Osteocyte (in vitro differentiated cells): ENCODE results near the gene SKP2. TPM values are rescaled to one million over a fixed set of nuclear protein-coding genes. Genes with fewer than 3 reads are reported as not detected.

Experiments
- DNase-seq: peaks from one replicate; pipeline ENCODE4 v3.0.0; 2021; ENCODE audit warnings: mixed read lengths; ENCODE audit not compliant: unreplicated experiment; ENCODE audit errors: extremely low spot score
- H3K27ac Mint-ChIP-seq: one replicate; pipeline ENCODE4 v1.8.0; 2021; ENCODE audit warnings: mild to moderate bottlenecking, mixed read lengths; ENCODE audit not compliant: unreplicated experiment
- H3K27me3 Mint-ChIP-seq: one replicate; pipeline ENCODE4 v1.8.0; 2021; ENCODE audit warnings: mixed read lengths; ENCODE audit not compliant: unreplicated experiment
- H3K36me3 Mint-ChIP-seq: one replicate; pipeline ENCODE4 v1.8.0; 2021; ENCODE audit warnings: mixed read lengths; ENCODE audit not compliant: unreplicated experiment
- H3K4me1 Mint-ChIP-seq: one replicate; pipeline ENCODE4 v1.8.0; 2021; ENCODE audit warnings: mixed read lengths; ENCODE audit not compliant: unreplicated experiment
- H3K4me3 Mint-ChIP-seq: one replicate; pipeline ENCODE4 v1.8.0; 2021; ENCODE audit warnings: mild to moderate bottlenecking, moderate library complexity, mixed read lengths; ENCODE audit not compliant: unreplicated experiment
- H3K9me3 Mint-ChIP-seq: one replicate; pipeline ENCODE4 v1.8.0; 2021; ENCODE audit warnings: mixed read lengths; ENCODE audit not compliant: unreplicated experiment
- total RNA-seq: library from RNA; stranded (reverse); gene quantifications from 2 replicates; pipeline ENCODE4 v1.2.1, GENCODE V29; 2021
- TF ChIP-seq, protein P1 (sequence below): fragments of 200-600 bp; sonication (generic); IDR thresholded peaks from 2 replicates; pipeline ENCODE4 v1.5.0; 2021; ENCODE audit warnings: antibody characterized with exemption, mild to moderate bottlenecking, moderate library complexity

SKP2 gene
- total RNA-seq, 1 donor from 2014 or later = 28.4 TPM

DNA sequence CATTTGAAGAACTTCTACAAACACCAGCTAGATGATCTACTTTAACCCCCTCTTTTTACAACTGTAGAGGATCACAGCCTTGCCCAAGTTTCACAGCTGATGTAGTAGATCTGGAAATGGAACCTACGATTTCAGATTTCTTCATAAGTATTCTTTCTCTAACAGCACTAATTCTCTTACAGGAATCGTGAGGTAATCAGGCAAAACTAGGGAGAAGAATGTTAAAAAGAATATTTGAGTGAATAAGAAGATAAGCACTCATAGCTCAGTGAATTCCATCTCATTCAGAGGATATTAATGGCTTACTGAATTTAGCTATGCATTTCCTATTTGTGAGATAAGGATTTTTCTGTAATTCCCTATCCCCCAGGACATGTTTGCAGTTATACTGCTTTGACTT is 47.7 kb downstream of the SKP2 start:
- Mint-ChIP-seq H3K9me3 (no peaks in the 10 kb centered on the region), H3K4me1 (no peaks in the 10 kb centered on the region), H3K27ac (no peak overlapping the region), H3K4me3 (no peak overlapping the region), H3K36me3 (peaks cover 50% of the 10 kb centered on the region), H3K27me3 (no peaks in the 10 kb centered on the region)
- TF ChIP-seq, protein P1, sequence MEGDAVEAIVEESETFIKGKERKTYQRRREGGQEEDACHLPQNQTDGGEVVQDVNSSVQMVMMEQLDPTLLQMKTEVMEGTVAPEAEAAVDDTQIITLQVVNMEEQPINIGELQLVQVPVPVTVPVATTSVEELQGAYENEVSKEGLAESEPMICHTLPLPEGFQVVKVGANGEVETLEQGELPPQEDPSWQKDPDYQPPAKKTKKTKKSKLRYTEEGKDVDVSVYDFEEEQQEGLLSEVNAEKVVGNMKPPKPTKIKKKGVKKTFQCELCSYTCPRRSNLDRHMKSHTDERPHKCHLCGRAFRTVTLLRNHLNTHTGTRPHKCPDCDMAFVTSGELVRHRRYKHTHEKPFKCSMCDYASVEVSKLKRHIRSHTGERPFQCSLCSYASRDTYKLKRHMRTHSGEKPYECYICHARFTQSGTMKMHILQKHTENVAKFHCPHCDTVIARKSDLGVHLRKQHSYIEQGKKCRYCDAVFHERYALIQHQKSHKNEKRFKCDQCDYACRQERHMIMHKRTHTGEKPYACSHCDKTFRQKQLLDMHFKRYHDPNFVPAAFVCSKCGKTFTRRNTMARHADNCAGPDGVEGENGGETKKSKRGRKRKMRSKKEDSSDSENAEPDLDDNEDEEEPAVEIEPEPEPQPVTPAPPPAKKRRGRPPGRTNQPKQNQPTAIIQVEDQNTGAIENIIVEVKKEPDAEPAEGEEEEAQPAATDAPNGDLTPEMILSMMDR = no peak
- no peak for DNase-seq

DNA sequence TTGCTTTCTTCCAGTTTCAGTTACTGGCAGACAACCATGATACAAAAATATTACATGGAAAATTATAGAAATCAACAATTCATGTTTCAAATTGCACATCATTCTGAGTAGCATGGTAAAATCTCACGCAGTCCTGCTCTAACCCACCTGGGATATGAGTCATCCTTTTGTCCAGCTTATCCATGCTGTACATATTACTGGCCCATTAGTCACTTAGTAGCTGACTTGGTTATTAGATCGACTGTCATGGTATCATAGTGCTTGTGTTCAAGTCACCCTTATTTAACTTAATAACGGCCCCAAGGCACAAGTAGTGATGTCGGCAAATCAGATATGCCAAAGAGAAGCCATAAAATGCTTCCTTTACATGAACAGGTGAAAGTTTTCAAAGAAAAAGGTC is 48.6 kb downstream of the SKP2 start:
- TF ChIP-seq, protein P1 = no peak
- H3K9me3 Mint-ChIP-seq = no peaks in the 10 kb centered on the region
- H3K27me3 Mint-ChIP-seq = no peaks in the 10 kb centered on the region
- H3K27ac Mint-ChIP-seq = no peak overlapping the region
- no peaks in the 10 kb centered on the region for H3K4me1 Mint-ChIP-seq
- H3K4me3 Mint-ChIP-seq = no peak overlapping the region
- H3K36me3 Mint-ChIP-seq = peaks cover 49% of the 10 kb centered on the region
- DNase-seq = no peak

DNA sequence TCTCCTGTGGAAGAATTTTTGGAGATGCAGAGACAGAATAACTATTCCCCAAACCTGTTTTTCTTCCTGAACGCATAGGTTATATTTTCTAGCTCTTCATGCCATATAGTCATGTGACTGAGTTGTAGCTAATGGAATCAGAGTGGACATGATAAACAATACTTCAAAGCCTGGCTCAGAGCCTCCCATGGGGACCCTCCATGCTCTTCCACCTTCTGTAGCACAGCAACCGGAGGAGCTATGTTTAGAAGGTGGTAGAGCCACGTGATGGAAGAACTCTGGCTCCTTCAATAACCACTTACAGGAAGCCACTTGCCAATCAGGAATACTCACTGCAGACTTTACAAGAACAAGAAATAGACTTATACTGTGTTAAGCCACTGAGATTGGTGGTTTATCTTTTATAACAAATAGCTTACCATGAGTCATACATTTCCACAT is 50.6 kb downstream of the SKP2 start:
- H3K4me3 Mint-ChIP-seq = no peak overlapping the region
- DNase-seq = no peak
- H3K27me3 Mint-ChIP-seq = no peaks in the 10 kb centered on the region
- peaks cover 35% of the 10 kb centered on the region for H3K36me3 Mint-ChIP-seq
- H3K9me3 Mint-ChIP-seq = no peaks in the 10 kb centered on the region
- TF ChIP-seq, protein P1 = no peak
- no peak overlapping the region for H3K27ac Mint-ChIP-seq
- no peaks in the 10 kb centered on the region for H3K4me1 Mint-ChIP-seq

DNA sequence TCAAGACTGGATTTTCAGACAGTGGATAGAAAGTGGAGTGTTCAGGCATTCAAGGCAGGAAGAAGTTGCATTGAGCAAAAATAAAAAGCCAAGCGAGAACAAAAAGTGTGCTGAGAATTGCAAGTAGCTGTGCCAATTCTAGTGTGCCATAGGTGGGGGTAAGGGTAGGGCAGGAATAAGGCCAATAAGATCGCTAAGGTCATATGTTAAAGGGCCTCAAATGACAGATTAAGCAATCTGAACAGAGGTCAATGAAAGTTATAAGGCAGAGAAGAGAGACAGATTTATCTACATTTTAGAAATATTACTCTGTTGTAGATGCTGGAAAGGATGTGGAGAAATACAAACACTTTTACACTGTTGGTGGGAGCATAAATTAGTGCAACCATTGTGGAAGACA is 53.4 kb downstream of the SKP2 start:
- H3K4me3 Mint-ChIP-seq = no peak overlapping the region
- H3K27ac Mint-ChIP-seq = no peak overlapping the region
- TF ChIP-seq, protein P1 = no peak
- H3K9me3 Mint-ChIP-seq = no peaks in the 10 kb centered on the region
- no peak for DNase-seq
- no peaks in the 10 kb centered on the region for H3K4me1 Mint-ChIP-seq
- H3K27me3 Mint-ChIP-seq = no peaks in the 10 kb centered on the region
- peaks cover 18% of the 10 kb centered on the region for H3K36me3 Mint-ChIP-seq

DNA sequence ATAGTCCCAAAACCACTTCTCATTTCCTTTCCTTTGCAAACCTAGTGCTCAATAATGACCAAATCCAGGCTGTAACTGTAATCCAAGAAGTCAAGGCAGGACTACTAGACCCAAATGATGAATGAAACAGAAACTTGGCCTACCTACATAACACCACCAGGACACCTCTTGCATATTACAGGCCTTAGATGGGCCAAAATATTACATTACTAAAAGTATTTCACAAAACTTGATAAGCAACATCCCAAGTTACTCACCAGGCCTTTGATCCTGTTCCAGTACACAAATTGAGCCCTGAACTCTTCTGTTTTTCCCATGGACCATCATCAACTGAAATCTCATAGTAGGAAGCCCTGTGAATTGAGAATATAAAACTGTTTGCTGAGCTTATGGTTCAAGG is 55.0 kb downstream of the SKP2 start:
- H3K4me1 Mint-ChIP-seq = no peaks in the 10 kb centered on the region
- H3K27ac Mint-ChIP-seq = no peak overlapping the region
- DNase-seq = no peak
- no peak overlapping the region for H3K4me3 Mint-ChIP-seq
- H3K36me3 Mint-ChIP-seq = peaks cover 18% of the 10 kb centered on the region
- TF ChIP-seq, protein P1 = no peak
- H3K27me3 Mint-ChIP-seq = no peaks in the 10 kb centered on the region
- H3K9me3 Mint-ChIP-seq = no peaks in the 10 kb centered on the region
